Erythroblast (primary cell): Measurements from ENCODE around the gene RCVRN.

Experiments used
- GATA1 ChIP-seq: IDR thresholded peaks from 2 replicates; pipeline ENCODE4 v1.6.1; 2011; ENCODE audit warnings: low read depth, mild to moderate bottlenecking, control low read depth, low read length, moderate library complexity
- POLR2A ChIP-seq: IDR thresholded peaks from 2 replicates; pipeline ENCODE4 v1.6.1; 2011; ENCODE audit warnings: mild to moderate bottlenecking, low read length

DNA sequence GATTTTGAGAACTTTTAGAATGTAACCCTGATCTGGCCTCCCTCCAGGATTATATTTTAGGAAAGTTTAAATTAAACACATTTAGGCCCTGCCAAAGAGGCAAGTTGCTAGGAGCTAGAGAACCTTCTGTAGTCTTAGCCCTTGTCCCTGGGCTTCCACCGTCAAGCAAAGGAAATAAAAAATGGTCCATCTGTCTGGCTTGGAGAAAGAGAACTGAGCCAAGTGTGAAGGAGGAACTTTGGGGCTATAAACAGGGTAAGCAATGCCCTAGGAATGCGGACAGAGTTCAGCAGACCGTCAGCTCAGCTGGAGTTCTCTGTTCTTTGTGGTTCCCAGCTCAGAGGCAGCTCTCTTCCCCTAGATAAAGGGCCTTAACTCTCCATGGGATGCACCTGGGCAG is 29.6 kb downstream of the RCVRN start:
- TF ChIP-seq POLR2A (no peak), GATA1 (no peak)
